HCT116 (cell line): Measurements from ENCODE around the gene KRT13.

Experiments used
- CTCF ChIP-seq, 3 experiments: fragments of 200-600 bp in 1 of 3; sonication (generic) in 1 of 3; IDR thresholded peaks in 2 of 3; conservative IDR thresholded peaks in 1 of 3; 2 replicates each; pipeline ENCODE4 v1.5.1; 2012 to 2017; ENCODE audit warnings: low read depth in 2 of 3, low read length in 2 of 3, antibody characterized with exemption in 1 of 3, borderline replicate concordance in 1 of 3, control low read depth in 1 of 3, mild to moderate bottlenecking in 1 of 3, mixed read lengths in 1 of 3, mixed run types in 1 of 3, moderate library complexity in 1 of 3; ENCODE audit not compliant: insufficient read depth in 1 of 3
- EZH2 ChIP-seq: fragments of 200-600 bp; sonication (generic); IDR thresholded peaks from 2 replicates; pipeline ENCODE4 v1.6.1; 2017; ENCODE audit warnings: antibody characterized with exemption, mixed run types
- POLR2AphosphoS5 ChIP-seq: IDR thresholded peaks from 2 replicates; pipeline ENCODE4 v1.6.1; 2011; ENCODE audit warnings: mild to moderate bottlenecking, low read depth, low read length, moderate library complexity
- SIN3A ChIP-seq: IDR thresholded peaks from 2 replicates; pipeline ENCODE4 v1.6.1; 2012; ENCODE audit warnings: low read depth

- no peak for TF ChIP-seq CTCF (IDR thresholded peaks at IDR 0.05 in 2 of 3, conservative IDR thresholded peaks at IDR 0.05 in 1 of 3; ENCODE audit: borderline replicate concordance in 1 of 3, insufficient read depth in 1 of 3, low read depth in 2 of 3, low read length in 2 of 3)
- TF ChIP-seq POLR2AphosphoS5, result peak; percentile 90
- TF ChIP-seq SIN3A, result no peak
- no peak for TF ChIP-seq EZH2
Measured at GRCh38 chr17:41522301-41523224, 17.2 kb upstream of the KRT13 start.
